Measurements from ENCODE around the gene CAMSAP1.

The CAMSAP1 gene

DNA sequence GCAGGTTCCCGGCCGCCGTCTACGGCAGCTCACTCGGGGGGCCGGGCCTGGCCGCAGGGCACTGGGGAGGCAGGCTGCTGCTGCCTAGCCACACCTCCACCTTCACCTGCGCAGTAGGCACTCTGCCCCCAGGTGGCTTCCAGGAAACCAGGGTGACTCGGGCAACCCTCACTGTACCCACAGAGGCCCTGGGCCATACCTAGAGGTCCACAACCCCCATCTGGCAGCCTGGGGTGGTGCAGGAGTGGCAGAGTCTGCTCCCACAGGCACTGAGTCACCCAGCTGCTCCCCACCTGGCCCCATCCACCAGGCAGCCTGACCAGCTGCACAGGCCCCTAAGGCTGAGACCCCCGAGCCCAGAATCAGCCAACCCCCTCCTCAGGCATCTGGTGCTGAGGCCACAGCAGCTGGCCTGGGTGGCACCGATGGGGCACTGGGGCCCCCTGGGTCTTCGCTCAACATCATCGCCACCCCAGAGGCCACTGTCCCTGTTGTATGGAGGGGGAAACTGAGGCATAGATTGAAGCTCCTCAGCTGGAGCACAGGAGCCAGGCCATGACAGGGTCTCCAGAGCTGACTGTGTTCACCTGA lies 135.2 kb downstream of the CAMSAP1 start:
- peaks cover 7 to 22% of the 10 kb centered on the region in 2 donors for H3K27me3 ChIP-seq (ENCODE audit: control insufficient read depth in 1 of 2, insufficient read depth in 2 of 2, low read length in 2 of 2)
- no peak overlapping the region for H3K4me3 ChIP-seq (ENCODE audit: low read length in 2 of 2)
- H3K4me1 ChIP-seq (ENCODE audit: control insufficient read depth, insufficient read depth, low read length): no peaks in the 10 kb centered on the region
- no peak overlapping the region for H3K9ac ChIP-seq (ENCODE audit: low read length in 2 of 2)
- no peak overlapping the region for H3K27ac ChIP-seq (ENCODE audit: low read length)
- no peaks in the 10 kb centered on the region for H3K36me3 ChIP-seq (ENCODE audit: control insufficient read depth in 2 of 2, insufficient read depth in 2 of 2, low read length in 2 of 2)
- no peaks in the 10 kb centered on the region for H3K9me3 ChIP-seq (ENCODE audit: control insufficient read depth in 2 of 2, low read length in 2 of 2)

DNA sequence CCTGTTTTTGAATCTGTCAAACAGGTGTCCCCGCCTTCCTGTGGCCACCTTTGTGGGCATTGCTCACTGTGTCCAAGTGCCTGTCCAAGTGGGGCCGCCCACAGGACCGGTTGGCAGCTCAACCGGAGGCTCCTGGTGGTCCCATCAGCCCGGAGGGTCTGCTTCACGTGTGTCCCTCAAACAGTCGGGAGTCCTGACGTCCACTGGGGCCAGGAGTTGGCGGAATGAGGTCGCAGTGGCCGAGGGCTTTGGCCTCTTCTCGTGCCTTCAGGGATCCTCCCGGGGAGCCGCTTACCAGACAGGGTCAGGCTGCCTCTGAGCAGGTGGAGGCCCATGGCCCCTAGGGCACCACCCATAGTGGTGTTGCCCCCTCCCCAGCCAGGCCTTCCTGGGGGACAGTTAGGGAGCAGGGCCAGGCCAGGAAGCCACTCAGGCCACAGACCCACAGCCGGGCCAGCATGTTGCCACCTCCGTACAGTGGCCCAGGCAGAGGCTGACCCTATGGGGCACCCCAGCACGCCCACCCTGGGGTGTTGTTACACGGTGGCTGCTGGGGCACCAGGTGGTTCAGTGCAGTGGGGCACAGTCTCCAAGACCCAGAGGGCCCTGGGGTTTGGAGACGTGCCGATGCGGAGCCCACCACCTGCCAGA lies 135.8 kb downstream of the CAMSAP1 start:
- Histone ChIP-seq H3K9ac (ENCODE audit: low read length in 2 of 2) (no peak overlapping the region), H3K27me3 (ENCODE audit: control insufficient read depth in 1 of 2, insufficient read depth in 2 of 2, low read length in 2 of 2) (peaks cover 7 to 22% of the 10 kb centered on the region in 2 donors), H3K4me1 (ENCODE audit: control insufficient read depth, insufficient read depth, low read length) (no peaks in the 10 kb centered on the region), H3K4me3 (ENCODE audit: low read length in 2 of 2) (no peak overlapping the region), H3K36me3 (ENCODE audit: control insufficient read depth in 2 of 2, insufficient read depth in 2 of 2, low read length in 2 of 2) (no peaks in the 10 kb centered on the region), H3K9me3 (ENCODE audit: control insufficient read depth in 2 of 2, low read length in 2 of 2) (peaks cover 0 to 6% of the 10 kb centered on the region in 2 donors), H3K27ac (ENCODE audit: low read length) (no peak overlapping the region)

DNA sequence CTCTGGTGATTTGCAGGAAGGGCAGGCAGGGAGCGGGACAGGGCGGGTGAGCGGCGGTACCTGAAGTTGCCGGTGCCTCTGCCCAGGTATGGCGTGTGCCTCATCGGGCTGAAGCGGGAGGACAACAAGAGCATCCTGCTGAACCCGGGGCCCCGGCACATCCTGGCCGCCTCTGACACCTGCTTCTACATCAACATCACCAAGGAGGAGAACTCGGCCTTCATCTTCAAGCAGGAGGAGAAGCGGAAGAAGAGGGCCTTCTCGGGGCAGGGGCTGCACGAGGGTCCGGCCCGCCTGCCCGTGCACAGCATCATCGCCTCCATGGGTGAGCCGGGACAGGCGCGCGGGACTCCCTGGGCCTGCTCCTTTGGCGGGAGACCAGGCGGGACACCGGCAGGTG lies 136.6 kb downstream of the CAMSAP1 start:
- Histone ChIP-seq H3K27ac (ENCODE audit: low read length) (no peak overlapping the region), H3K27me3 (ENCODE audit: control insufficient read depth in 1 of 2, insufficient read depth in 2 of 2, low read length in 2 of 2) (peaks cover 7 to 20% of the 10 kb centered on the region in 2 donors), H3K9me3 (ENCODE audit: control insufficient read depth in 2 of 2, low read length in 2 of 2) (peaks cover 0 to 13% of the 10 kb centered on the region in 2 donors), H3K4me3 (ENCODE audit: low read length in 2 of 2) (no peak overlapping the region), H3K9ac (ENCODE audit: low read length in 2 of 2) (no peak overlapping the region), H3K36me3 (ENCODE audit: control insufficient read depth in 2 of 2, insufficient read depth in 2 of 2, low read length in 2 of 2) (no peaks in the 10 kb centered on the region), H3K4me1 (ENCODE audit: control insufficient read depth, insufficient read depth, low read length) (no peaks in the 10 kb centered on the region)

DNA sequence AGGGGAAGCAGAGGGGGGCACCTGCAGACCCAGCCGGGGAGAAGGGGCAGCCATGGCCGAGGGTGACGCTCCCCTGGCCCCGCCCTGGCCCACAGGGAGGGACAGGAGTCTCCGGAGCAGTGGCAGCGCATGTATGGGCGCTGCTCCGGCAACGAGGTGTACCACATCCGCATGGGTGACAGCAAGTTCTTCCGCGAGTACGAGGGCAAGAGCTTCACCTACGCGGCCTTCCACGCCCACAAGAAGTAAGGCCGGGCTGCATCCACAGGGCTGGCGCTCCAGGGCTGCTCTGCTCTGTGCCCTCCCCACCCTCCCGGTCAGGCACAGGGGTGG lies 137.2 kb downstream of the CAMSAP1 start:
- Histone ChIP-seq H3K27me3 (ENCODE audit: control insufficient read depth in 1 of 2, insufficient read depth in 2 of 2, low read length in 2 of 2) (peaks cover 7 to 19% of the 10 kb centered on the region in 2 donors), H3K36me3 (ENCODE audit: control insufficient read depth in 2 of 2, insufficient read depth in 2 of 2, low read length in 2 of 2) (no peaks in the 10 kb centered on the region), H3K4me3 (ENCODE audit: low read length in 2 of 2) (no peak overlapping the region), H3K27ac (ENCODE audit: low read length) (no peak overlapping the region), H3K9ac (ENCODE audit: low read length in 2 of 2) (no peak overlapping the region), H3K4me1 (ENCODE audit: control insufficient read depth, insufficient read depth, low read length) (no peaks in the 10 kb centered on the region), H3K9me3 (ENCODE audit: control insufficient read depth in 2 of 2, low read length in 2 of 2) (peaks cover 0 to 15% of the 10 kb centered on the region in 2 donors)

DNA sequence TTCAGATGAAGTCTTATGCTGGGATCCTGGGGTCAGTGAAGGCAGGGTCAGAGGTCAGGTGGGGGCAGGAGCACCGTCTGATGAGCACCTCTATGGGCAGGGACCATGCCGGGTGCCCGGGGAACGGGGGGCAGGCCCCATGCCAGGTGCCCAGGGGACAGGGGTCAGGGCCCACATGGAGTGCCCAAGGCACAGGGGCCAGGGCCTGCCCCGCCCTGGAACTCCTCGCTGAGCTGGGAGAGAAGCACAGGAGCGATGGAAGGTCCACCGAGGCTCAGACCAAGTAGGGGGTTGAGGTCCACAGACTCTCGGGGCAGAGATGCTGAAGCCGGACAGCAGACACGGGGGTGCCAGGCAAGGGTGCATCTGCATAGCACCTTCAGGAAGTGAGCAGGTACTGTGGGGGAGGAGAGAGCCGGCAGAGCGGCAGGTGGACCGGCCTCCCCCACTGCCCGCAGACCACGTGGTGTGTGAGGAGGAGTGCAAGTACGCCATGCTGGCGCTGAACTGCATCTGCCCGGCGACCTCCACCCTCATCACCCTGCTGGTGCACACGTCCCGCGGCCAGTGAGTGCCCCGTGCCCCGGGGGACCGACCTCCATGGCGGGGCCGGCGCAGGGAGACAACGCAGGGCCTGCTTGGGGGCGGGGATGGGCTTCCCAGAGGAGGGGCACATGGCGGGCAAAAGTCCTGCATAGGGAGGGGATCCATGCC lies 137.7 kb downstream of the CAMSAP1 start:
- Histone ChIP-seq H3K4me1 (ENCODE audit: control insufficient read depth, insufficient read depth, low read length) (no peaks in the 10 kb centered on the region), H3K27ac (ENCODE audit: low read length) (no peak overlapping the region), H3K9me3 (ENCODE audit: control insufficient read depth in 2 of 2, low read length in 2 of 2) (peaks cover 0 to 15% of the 10 kb centered on the region in 2 donors), H3K36me3 (ENCODE audit: control insufficient read depth in 2 of 2, insufficient read depth in 2 of 2, low read length in 2 of 2) (no peaks in the 10 kb centered on the region), H3K9ac (ENCODE audit: low read length in 2 of 2) (no peak overlapping the region), H3K4me3 (ENCODE audit: low read length in 2 of 2) (no peak overlapping the region), H3K27me3 (ENCODE audit: control insufficient read depth in 1 of 2, insufficient read depth in 2 of 2, low read length in 2 of 2) (peaks cover 7 to 19% of the 10 kb centered on the region in 2 donors)

DNA sequence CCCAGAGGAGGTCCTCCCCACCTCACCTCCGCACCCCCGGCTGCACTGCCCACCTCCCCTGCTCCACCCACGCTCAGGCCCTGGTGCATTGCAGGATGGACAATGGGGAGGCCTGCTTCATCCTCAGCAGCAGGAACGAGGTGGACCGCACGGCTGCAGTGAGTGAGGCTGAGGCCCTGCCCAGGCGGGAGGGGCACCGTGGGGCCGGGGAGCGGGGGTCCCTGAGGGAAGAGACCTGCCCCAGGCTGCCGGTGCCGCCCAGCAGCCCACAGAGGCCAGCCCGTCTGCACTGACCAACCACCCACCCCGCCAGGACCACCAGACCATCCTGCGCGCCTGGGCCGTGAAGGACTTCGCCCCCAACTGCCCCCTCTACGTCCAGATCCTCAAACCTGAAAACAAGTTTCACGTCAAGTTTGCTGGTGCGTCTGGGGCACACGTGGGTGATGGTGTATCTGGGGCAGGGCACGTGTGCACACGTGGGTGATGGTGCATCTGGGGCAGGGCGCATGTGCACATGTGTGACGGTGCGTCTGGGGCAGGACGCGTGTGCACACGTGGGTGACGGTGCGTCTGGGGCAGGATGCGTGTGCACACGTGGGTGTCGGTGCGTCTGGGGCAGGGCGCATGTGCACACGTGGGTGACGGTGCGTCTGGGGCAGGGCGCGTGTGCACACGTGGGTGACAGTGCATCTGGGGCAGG lies 138.7 kb downstream of the CAMSAP1 start:
- Histone ChIP-seq H3K36me3 (ENCODE audit: control insufficient read depth in 2 of 2, insufficient read depth in 2 of 2, low read length in 2 of 2) (no peaks in the 10 kb centered on the region), H3K27me3 (ENCODE audit: control insufficient read depth in 1 of 2, insufficient read depth in 2 of 2, low read length in 2 of 2) (peaks cover 7 to 19% of the 10 kb centered on the region in 2 donors), H3K4me1 (ENCODE audit: control insufficient read depth, insufficient read depth, low read length) (no peaks in the 10 kb centered on the region), H3K9ac (ENCODE audit: low read length in 2 of 2) (no peak overlapping the region), H3K9me3 (ENCODE audit: control insufficient read depth in 2 of 2, low read length in 2 of 2) (peaks cover 0 to 15% of the 10 kb centered on the region in 2 donors), H3K4me3 (ENCODE audit: low read length in 2 of 2) (no peak overlapping the region), H3K27ac (ENCODE audit: low read length) (no peak overlapping the region)

DNA sequence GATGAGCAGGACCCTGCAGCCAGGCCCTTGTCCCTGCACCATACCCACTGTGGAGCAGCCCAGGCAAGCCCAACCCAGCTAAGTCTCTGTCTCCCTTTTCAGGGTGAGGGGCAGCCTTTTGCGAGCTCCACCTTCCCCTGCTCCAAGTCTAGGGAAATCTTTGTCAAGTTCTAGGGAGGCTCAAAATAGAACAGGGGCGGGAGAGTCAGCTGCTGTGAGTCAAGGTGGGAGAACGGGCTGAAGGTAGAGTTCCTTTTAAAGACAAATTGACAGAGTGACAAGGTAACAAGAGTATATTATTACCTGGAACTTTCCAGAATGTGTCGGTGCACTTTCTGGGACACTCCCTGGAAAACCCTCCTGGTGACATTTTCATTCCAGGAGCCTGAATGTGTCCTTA lies 140.6 kb downstream of the CAMSAP1 start:
- Histone ChIP-seq H3K9me3 (ENCODE audit: control insufficient read depth in 2 of 2, low read length in 2 of 2) (peaks cover 0 to 15% of the 10 kb centered on the region in 2 donors), H3K4me3 (ENCODE audit: low read length in 2 of 2) (no peak overlapping the region)

DNA sequence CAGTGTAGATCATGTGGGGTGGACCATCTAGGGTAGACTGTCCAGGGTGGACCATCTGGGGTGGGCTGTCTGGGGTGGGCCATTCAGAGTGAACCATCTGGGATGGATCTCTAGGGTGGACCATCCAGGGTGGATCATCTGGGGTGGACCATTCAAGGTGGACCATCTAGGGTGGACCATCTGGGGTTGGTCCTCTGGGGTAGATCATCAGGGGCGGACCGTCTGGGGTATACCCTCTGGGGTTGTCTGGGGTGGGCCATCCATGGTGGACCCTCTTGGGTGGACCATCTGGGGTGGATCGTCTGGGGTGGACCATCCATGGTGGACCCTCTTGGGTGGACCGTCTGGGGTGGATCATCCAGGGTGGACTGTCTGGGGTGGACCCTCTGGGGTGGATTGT lies 141.1 kb downstream of the CAMSAP1 start:
- no peaks in the 10 kb centered on the region for H3K4me1 ChIP-seq (ENCODE audit: control insufficient read depth, insufficient read depth, low read length)
- H3K36me3 ChIP-seq (ENCODE audit: control insufficient read depth in 2 of 2, insufficient read depth in 2 of 2, low read length in 2 of 2): no peaks in the 10 kb centered on the region
- no peak overlapping the region for H3K9ac ChIP-seq (ENCODE audit: low read length in 2 of 2)
- peaks cover 2 to 3% of the 10 kb centered on the region in 2 donors for H3K27me3 ChIP-seq (ENCODE audit: control insufficient read depth in 1 of 2, insufficient read depth in 2 of 2, low read length in 2 of 2)
- peaks cover 0 to 15% of the 10 kb centered on the region in 2 donors for H3K9me3 ChIP-seq (ENCODE audit: control insufficient read depth in 2 of 2, low read length in 2 of 2)
- no peak overlapping the region for H3K27ac ChIP-seq (ENCODE audit: low read length)
- H3K4me3 ChIP-seq (ENCODE audit: low read length in 2 of 2): no peak overlapping the region

More for the DNA sequence above, 140.6 kb downstream of the CAMSAP1 start:
- Histone ChIP-seq H3K4me1 (ENCODE audit: control insufficient read depth, insufficient read depth, low read length) (no peaks in the 10 kb centered on the region), H3K36me3 (ENCODE audit: control insufficient read depth in 2 of 2, insufficient read depth in 2 of 2, low read length in 2 of 2) (no peaks in the 10 kb centered on the region), H3K27me3 (ENCODE audit: control insufficient read depth in 1 of 2, insufficient read depth in 2 of 2, low read length in 2 of 2) (peaks cover 2 to 7% of the 10 kb centered on the region in 2 donors), H3K9ac (ENCODE audit: low read length in 2 of 2) (no peak overlapping the region), H3K27ac (ENCODE audit: low read length) (no peak overlapping the region)

DNA sequence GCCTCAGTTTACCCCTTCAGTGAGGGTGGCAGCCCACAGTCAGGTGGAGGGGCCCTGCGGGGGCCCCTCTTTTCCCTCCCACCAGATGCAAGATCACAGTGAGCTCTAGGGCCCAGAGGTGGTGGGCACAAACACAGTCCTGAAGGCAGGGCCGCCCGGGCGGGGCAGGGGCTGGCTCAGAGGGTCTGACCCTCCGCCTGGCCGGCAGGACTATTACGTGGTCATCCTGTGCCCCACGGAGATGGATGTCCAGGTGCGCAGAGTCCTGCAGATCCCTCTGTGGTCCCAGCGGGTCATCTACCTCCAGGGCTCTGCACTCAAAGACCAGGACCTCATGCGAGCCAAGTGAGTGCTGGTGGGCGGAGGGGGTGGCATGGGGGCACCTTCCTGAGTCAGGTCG lies 141.9 kb downstream of the CAMSAP1 start:
- H3K27me3 ChIP-seq (ENCODE audit: control insufficient read depth in 1 of 2, insufficient read depth in 2 of 2, low read length in 2 of 2): peaks cover 0 to 2% of the 10 kb centered on the region in 2 donors
- no peaks in the 10 kb centered on the region for H3K36me3 ChIP-seq (ENCODE audit: control insufficient read depth in 2 of 2, insufficient read depth in 2 of 2, low read length in 2 of 2)
- no peak overlapping the region for H3K4me3 ChIP-seq (ENCODE audit: low read length in 2 of 2)
- no peak overlapping the region for H3K9ac ChIP-seq (ENCODE audit: low read length in 2 of 2)
- H3K4me1 ChIP-seq (ENCODE audit: control insufficient read depth, insufficient read depth, low read length): no peaks in the 10 kb centered on the region
- peaks cover 0 to 15% of the 10 kb centered on the region in 2 donors for H3K9me3 ChIP-seq (ENCODE audit: control insufficient read depth in 2 of 2, low read length in 2 of 2)
- H3K27ac ChIP-seq (ENCODE audit: low read length): no peak overlapping the region

DNA sequence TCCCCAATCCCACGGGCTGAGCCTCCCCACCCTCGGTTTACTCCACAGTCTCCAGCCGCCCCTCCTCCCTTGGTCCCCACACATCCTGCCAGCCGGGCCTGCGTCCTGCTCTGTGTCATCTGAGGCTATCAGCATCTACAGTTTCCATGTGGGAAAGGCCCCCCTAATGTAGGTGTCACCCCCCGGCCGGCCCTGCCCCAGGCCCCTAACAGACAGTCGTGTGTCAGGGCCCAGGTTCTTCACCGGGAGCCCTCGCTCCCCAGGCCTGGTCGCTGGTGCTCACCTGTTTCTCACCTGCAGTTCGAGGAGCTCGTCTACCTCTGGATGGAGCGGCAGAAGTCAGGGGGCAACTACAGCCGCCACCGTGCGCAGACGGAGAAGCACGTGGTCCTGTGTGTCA lies 142.6 kb downstream of the CAMSAP1 start:
- Histone ChIP-seq H3K9me3 (ENCODE audit: control insufficient read depth in 2 of 2, low read length in 2 of 2) (peaks cover 0 to 15% of the 10 kb centered on the region in 2 donors), H3K36me3 (ENCODE audit: control insufficient read depth in 2 of 2, insufficient read depth in 2 of 2, low read length in 2 of 2) (no peaks in the 10 kb centered on the region), H3K9ac (ENCODE audit: low read length in 2 of 2) (no peak overlapping the region), H3K4me3 (ENCODE audit: low read length in 2 of 2) (no peak overlapping the region), H3K27ac (ENCODE audit: low read length) (no peak overlapping the region), H3K27me3 (ENCODE audit: control insufficient read depth in 1 of 2, insufficient read depth in 2 of 2, low read length in 2 of 2) (peaks cover 0 to 2% of the 10 kb centered on the region in 2 donors), H3K4me1 (ENCODE audit: control insufficient read depth, insufficient read depth, low read length) (no peaks in the 10 kb centered on the region)

Data from stomach smooth muscle (tissue), 2 donors.